Measurements from ENCODE around the gene ICE1.
A peak's percentile ranks its signal among the peaks of the same experiment; 100 is the strongest.
"Not testable (repeated sequence)": the region's sequence is repeated elsewhere in the genome, so short reads cannot be mapped to it uniquely, and the experiment has no call there.

ICE1 gene

GRCh38 chr5:5398071-5398470, 24.4 kb upstream of the ICE1 start:
- no peak for DNase-seq (ENCODE audit: low spot score)

GRCh38 chr5:5401095-5401494, 21.4 kb upstream of the ICE1 start:
- DNase-seq (ENCODE audit: low spot score): no peak

GRCh38 chr5:5403741-5404140, 18.7 kb upstream of the ICE1 start:
- DNase-seq (ENCODE audit: low spot score): no peak

GRCh38 chr5:5404381-5404780, 18.1 kb upstream of the ICE1 start:
- no peak for DNase-seq (ENCODE audit: low spot score)

GRCh38 chr5:5405441-5405840, 17.0 kb upstream of the ICE1 start:
- DNase-seq (ENCODE audit: low spot score): no peak

- no peak for DNase-seq (ENCODE audit: low spot score)
Observed at GRCh38 chr5:5407924-5408323, 14.6 kb upstream of the ICE1 start.

- no peak for DNase-seq (ENCODE audit: low spot score)
Observed at GRCh38 chr5:5409151-5409810, 13.2 kb upstream of the ICE1 start.

GRCh38 chr5:5413856-5414255, 8.6 kb upstream of the ICE1 start:
- not testable (repeated sequence) for DNase-seq (ENCODE audit: low spot score)

GRCh38 chr5:5414999-5415398, 7.5 kb upstream of the ICE1 start:
- no peak for DNase-seq (ENCODE audit: low spot score)

GRCh38 chr5:5416733-5417132, 5.7 kb upstream of the ICE1 start:
- no peak for DNase-seq (ENCODE audit: low spot score)

GRCh38 chr5:5418006-5418405, 4.5 kb upstream of the ICE1 start:
- DNase-seq (ENCODE audit: low spot score): no peak

GRCh38 chr5:5418764-5419163, 3.7 kb upstream of the ICE1 start:
- DNase-seq (ENCODE audit: low spot score): no peak

- DNase-seq (ENCODE audit: low spot score): peak; percentile 57
Observed at GRCh38 chr5:5419291-5420210, 2.9 kb upstream of the ICE1 start.

GRCh38 chr5:5420251-5420650, 2.2 kb upstream of the ICE1 start:
- no peak for DNase-seq (ENCODE audit: low spot score)

- no peak for DNase-seq (ENCODE audit: low spot score)
Observed at GRCh38 chr5:5421149-5421960, 1.1 kb upstream of the ICE1 start.

GRCh38 chr5:5422819-5423515, 490 bp downstream of the ICE1 start:
- DNase-seq (ENCODE audit: low spot score): no peak

- DNase-seq (ENCODE audit: low spot score): no peak
Observed at GRCh38 chr5:5423586-5423985, 1.1 kb downstream of the ICE1 start.

- DNase-seq (ENCODE audit: low spot score): no peak
Observed at GRCh38 chr5:5424736-5425135, 2.3 kb downstream of the ICE1 start.

GRCh38 chr5:5430136-5430535, 7.7 kb downstream of the ICE1 start:
- DNase-seq (ENCODE audit: low spot score): no peak

GRCh38 chr5:5432020-5432707, 9.7 kb downstream of the ICE1 start:
- DNase-seq (ENCODE audit: low spot score): no peak

GRCh38 chr5:5436203-5436760, 13.8 kb downstream of the ICE1 start:
- DNase-seq (ENCODE audit: low spot score): no peak
